Measurements from ENCODE around the gene CS.

Gene CS

GRCh38 chr12:56247923-56248322, 52.2 kb downstream of the CS start:
- no peak for DNase-seq (ENCODE audit: low read depth)

GRCh38 chr12:56244494-56244893, 55.6 kb downstream of the CS start:
- DNase-seq (ENCODE audit: low read depth), result no peak

- no peak for DNase-seq (ENCODE audit: low read depth)
Observed at GRCh38 chr12:56243731-56244181, 56.4 kb downstream of the CS start.

- DNase-seq (ENCODE audit: low read depth), result no peak
Observed at GRCh38 chr12:56242986-56243385, 57.1 kb downstream of the CS start.

GRCh38 chr12:56241424-56242303, 58.5 kb downstream of the CS start:
- no peak for DNase-seq (ENCODE audit: low read depth)

- no peak for DNase-seq (ENCODE audit: low read depth)
Observed at GRCh38 chr12:56237552-56237951, 62.6 kb downstream of the CS start.

GRCh38 chr12:56236985-56237384, 63.1 kb downstream of the CS start:
- DNase-seq (ENCODE audit: low read depth), result no peak

GRCh38 chr12:56236091-56236490, 64.0 kb downstream of the CS start:
- no peak for DNase-seq (ENCODE audit: low read depth)

- no peak for DNase-seq (ENCODE audit: low read depth)
Observed at GRCh38 chr12:56234746-56235436, 65.2 kb downstream of the CS start.

GRCh38 chr12:56231184-56231582, 68.9 kb downstream of the CS start:
- no peak for DNase-seq (ENCODE audit: low read depth)

GRCh38 chr12:56230432-56231183, 69.5 kb downstream of the CS start:
- DNase-seq (ENCODE audit: low read depth), result no peak

GRCh38 chr12:56229916-56230431, 70.2 kb downstream of the CS start, which contains the start of gene SLC39A5:
TSS of gene SLC39A5 (plus strand) at chr12:56230051. CDS start at chr12:56231275, 1,224 bp downstream.
- no peak for DNase-seq (ENCODE audit: low read depth)

GRCh38 chr12:56229082-56229481, 71.0 kb downstream of the CS start:
- DNase-seq (ENCODE audit: low read depth), result no peak

GRCh38 chr12:56224954-56225353, 75.2 kb downstream of the CS start:
- no peak for DNase-seq (ENCODE audit: low read depth)

GRCh38 chr12:56224102-56224701, 75.9 kb downstream of the CS start, which contains the start of gene NABP2:
TSS of gene NABP2 (plus strand) at chr12:56224342. CDS start at chr12:56224857, 515 bp downstream.
- peak; percentile 85 for DNase-seq (ENCODE audit: low read depth)

- no peak for DNase-seq (ENCODE audit: low read depth)
Observed at GRCh38 chr12:56223571-56224101, 76.5 kb downstream of the CS start.

- no peak for DNase-seq (ENCODE audit: low read depth)
Observed at GRCh38 chr12:56222531-56222895, 77.6 kb downstream of the CS start.

- DNase-seq (ENCODE audit: low read depth), result peak; percentile 86
Observed at GRCh38 chr12:56221757-56222530, 78.2 kb downstream of the CS start, which contains the start of gene RNF41. TSS of gene RNF41 (minus strand) at chr12:56221922. CDS start at chr12:56214047, 7,875 bp downstream.
